DND-41 (cell line): ENCODE results near the gene DRAM1.
"Not testable (repeated sequence)": the region's sequence is repeated elsewhere in the genome, so short reads cannot be mapped to it uniquely, and the experiment has no call there.

ENCODE experiments used
- ATAC-seq: fragments of 200-7000 bp; cut with Tn5 transposase; 3 replicates; pipeline ENCODE4 v1.9.1; 2021; ENCODE audit warnings: low read depth; ENCODE audit not compliant: insufficient read depth
- DNase-seq: peaks from one replicate; pipeline ENCODE4 v3.0.0-alpha.2; 2020
- H2AFZ ChIP-seq: 2 replicates; pipeline ENCODE4 v1.6.0; 2012; ENCODE audit warnings: low read depth, low read length
- H3K27ac ChIP-seq: 2 replicates; pipeline ENCODE4 v1.5.1; 2012; ENCODE audit warnings: low read length, inconsistent platforms
- H3K27me3 ChIP-seq: fragments of 200-600 bp; sonication (generic); 2 replicates; pipeline ENCODE4 v1.6.0; 2012; ENCODE audit warnings: low read length, mild to moderate bottlenecking, inconsistent platforms; ENCODE audit not compliant: insufficient read depth, poor library complexity
- H3K36me3 ChIP-seq: 2 replicates; pipeline ENCODE4 v1.5.1; 2012; ENCODE audit warnings: low read length, inconsistent platforms; ENCODE audit not compliant: insufficient read depth
- H3K4me1 ChIP-seq: 2 replicates; pipeline ENCODE4 v1.5.1; 2012; ENCODE audit warnings: mild to moderate bottlenecking, low read length; ENCODE audit not compliant: insufficient read depth
- H3K4me2 ChIP-seq: 2 replicates; pipeline ENCODE4 v1.6.0; 2012; ENCODE audit warnings: mild to moderate bottlenecking, moderate library complexity, low read length, inconsistent platforms; ENCODE audit not compliant: insufficient read depth
- H3K4me3 ChIP-seq, 2 experiments: fragments of 200-600 bp in 1 of 2; shearing (Covaris generic) in 1 of 2; 2 replicates each; pipeline ENCODE4 v1.5.1; 2012 to 2016; ENCODE audit warnings: inconsistent platforms in 2 of 2, low read length in 2 of 2, mild to moderate bottlenecking in 2 of 2, low read depth in 1 of 2, moderate library complexity in 1 of 2
- H3K79me2 ChIP-seq: 2 replicates; pipeline ENCODE4 v1.6.0; 2012; ENCODE audit warnings: low read length, inconsistent platforms; ENCODE audit not compliant: insufficient read depth
- H3K9ac ChIP-seq: 2 replicates; pipeline ENCODE4 v1.6.0; 2012; ENCODE audit warnings: low read depth, mild to moderate bottlenecking, inconsistent platforms, low read length, moderate library complexity
- H3K9me3 ChIP-seq: 2 replicates; pipeline ENCODE4 v1.5.1; 2012; ENCODE audit warnings: low read length, moderate library complexity, mild to moderate bottlenecking, inconsistent platforms; ENCODE audit not compliant: insufficient read depth, severe bottlenecking
- H4K20me1 ChIP-seq: 2 replicates; pipeline ENCODE4 v1.6.0; 2012; ENCODE audit warnings: low read length; ENCODE audit not compliant: insufficient read depth
- CTCF ChIP-seq: IDR thresholded peaks from 2 replicates; pipeline ENCODE4 v1.5.1; 2012; ENCODE audit warnings: borderline replicate concordance, low read length, moderate library complexity, mild to moderate bottlenecking; ENCODE audit not compliant: poor library complexity, severe bottlenecking; ENCODE audit errors: extremely low read depth
- EZH2 ChIP-seq: IDR thresholded peaks from 3 replicates; pipeline ENCODE4 v1.6.1; 2012; ENCODE audit warnings: borderline replicate concordance, low read depth, mild to moderate bottlenecking, moderate library complexity, low read length, inconsistent platforms; ENCODE audit not compliant: severe bottlenecking

Gene DRAM1

DNA sequence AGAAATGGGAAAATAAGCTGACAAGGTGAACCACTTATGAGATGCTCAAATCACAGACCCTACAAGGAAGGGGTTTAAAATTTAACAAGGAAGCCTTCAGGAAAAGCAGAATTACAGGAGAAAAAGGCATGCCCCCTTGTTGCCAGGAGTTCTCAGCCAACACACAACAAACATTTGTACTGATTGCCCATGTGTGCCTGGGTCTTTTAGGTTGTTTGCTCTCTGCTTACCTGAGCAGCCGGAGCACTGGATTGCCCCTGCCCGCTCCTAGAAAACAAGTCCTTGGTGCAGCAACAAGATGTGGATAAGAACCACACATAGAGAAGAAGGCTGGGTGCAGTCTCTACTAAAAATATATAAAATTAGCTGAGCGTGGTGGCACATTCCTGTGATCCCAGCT, 3.4 kb downstream of the DRAM1 start:
- Histone ChIP-seq H3K4me1 (peaks cover 16% of the 10 kb centered on the region), H3K27ac (no peak overlapping the region), H3K27me3 (peaks cover 3% of the 10 kb centered on the region), H3K9ac (no peak overlapping the region), H3K4me3 (no peak overlapping the region), H2AFZ (no peak overlapping the region), H3K79me2 (no peaks in the 10 kb centered on the region), H3K36me3 (no peaks in the 10 kb centered on the region), H3K4me2 (no peak overlapping the region), H4K20me1 (no peaks in the 10 kb centered on the region), H3K9me3 (no peaks in the 10 kb centered on the region)
- ATAC-seq (no peak), DNase-seq (no peak)
- TF ChIP-seq EZH2 (no peak), CTCF (no peak)

DNA sequence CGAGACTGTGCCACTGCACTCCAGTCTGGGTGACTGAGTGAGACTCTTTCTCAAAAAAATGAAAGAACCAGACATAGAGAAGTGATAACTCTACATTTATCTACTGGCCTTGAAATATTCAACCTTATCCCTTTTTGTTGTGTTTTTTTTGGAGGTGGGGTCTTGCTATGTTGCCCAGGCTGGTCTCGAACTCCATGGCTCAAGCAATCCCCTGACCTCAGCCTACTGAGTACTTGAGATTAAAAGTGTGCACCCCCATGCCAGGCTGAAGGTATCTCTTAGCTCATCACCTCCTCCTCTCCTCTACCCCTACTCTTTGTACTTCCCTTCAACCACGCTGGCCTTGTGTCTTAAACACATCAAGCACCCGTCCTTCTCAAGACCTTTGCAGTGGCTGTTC, 3.8 kb downstream of the DRAM1 start:
- Histone ChIP-seq H3K4me3 (no peak overlapping the region), H3K4me1 (peaks cover 16% of the 10 kb centered on the region), H3K27me3 (peaks cover 3% of the 10 kb centered on the region), H2AFZ (no peak overlapping the region), H3K9me3 (no peaks in the 10 kb centered on the region), H3K36me3 (no peaks in the 10 kb centered on the region), H4K20me1 (no peaks in the 10 kb centered on the region), H3K79me2 (no peaks in the 10 kb centered on the region), H3K27ac (no peak overlapping the region), H3K9ac (no peak overlapping the region), H3K4me2 (no peak overlapping the region)
- no peak for ATAC-seq
- TF ChIP-seq CTCF (no peak), EZH2 (no peak)
- no peak for DNase-seq

DNA sequence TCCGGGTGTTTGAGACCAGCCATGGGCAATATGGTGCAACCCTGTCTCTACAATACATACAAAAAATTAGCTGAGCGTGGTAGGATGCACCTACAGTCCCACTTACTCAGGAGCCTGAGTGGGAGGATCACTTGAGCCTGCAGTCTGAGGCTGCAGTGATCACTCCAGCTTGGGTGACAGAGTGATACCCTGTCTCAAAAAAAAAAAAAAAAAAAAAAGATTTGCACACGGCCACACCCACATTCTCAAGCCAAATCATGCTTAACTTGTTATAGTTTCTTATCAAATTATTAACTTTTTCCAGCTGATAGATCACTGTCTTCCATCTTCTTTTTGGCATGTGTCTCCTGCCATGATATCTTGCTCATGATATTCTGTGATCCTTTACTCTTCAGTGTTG, 6.8 kb downstream of the DRAM1 start:
- no peak for TF ChIP-seq CTCF
- TF ChIP-seq EZH2: no peak
- no peaks in the 10 kb centered on the region for H3K9me3 ChIP-seq
- H3K27me3 ChIP-seq: no peaks in the 10 kb centered on the region
- H3K4me3 ChIP-seq: no peak overlapping the region
- no peaks in the 10 kb centered on the region for H4K20me1 ChIP-seq
- H3K27ac ChIP-seq: no peak overlapping the region
- no peaks in the 10 kb centered on the region for H3K36me3 ChIP-seq
- no peaks in the 10 kb centered on the region for H3K79me2 ChIP-seq
- ATAC-seq: no peak
- no peaks in the 10 kb centered on the region for H3K4me1 ChIP-seq
- no peak overlapping the region for H2AFZ ChIP-seq
- no peak overlapping the region for H3K9ac ChIP-seq
- no peak overlapping the region for H3K4me2 ChIP-seq
- no peak for DNase-seq

DNA sequence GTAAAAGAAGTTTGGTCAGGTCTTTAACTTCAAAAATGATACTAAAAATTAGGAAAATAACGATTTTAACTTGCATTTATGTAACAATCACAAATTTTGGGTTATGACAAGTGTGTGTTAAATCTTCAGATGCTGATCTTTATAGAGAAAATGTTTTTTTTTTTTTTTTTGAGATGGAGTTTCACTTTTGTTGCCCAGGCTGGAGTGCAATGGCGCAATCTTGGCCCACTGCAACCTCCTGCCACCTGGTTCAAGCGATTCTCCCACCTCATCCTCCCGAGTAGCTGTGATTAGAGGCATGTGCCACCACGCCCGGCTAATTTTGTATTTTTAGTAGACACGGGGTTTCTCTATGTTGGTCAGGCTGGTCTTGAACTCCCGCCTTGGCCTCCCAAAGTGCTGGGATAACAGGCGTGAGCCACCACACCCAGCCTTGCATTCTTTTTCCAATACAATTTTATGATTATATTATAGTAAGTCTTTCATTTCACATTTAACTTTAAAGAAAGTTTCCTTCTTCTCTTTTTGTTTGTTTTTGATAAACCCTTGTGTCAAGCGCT, 7.5 kb downstream of the DRAM1 start:
- not testable (repeated sequence) for H3K4me2 ChIP-seq, H3K27me3 ChIP-seq, ATAC-seq, H3K27ac ChIP-seq, H3K36me3 ChIP-seq, H2AFZ ChIP-seq, H3K4me1 ChIP-seq, H3K4me3 ChIP-seq, DNase-seq, H4K20me1 ChIP-seq, H3K79me2 ChIP-seq, H3K9me3 ChIP-seq, H3K9ac ChIP-seq
